Liver (tissue), 9 donors: ENCODE measurements around the gene SAMD4B. TPM values are rescaled to one million over a fixed set of nuclear protein-coding genes. Genes with fewer than 3 reads are reported as not detected.

Experiments used
- DNase-seq: peaks from one replicate; pipeline ENCODE4 v3.0.0-alpha.2; 2017; ENCODE audit warnings: low spot score
- H3K27ac ChIP-seq, 2 donors: one replicate each; pipeline ENCODE4 v1.7.0; 2013; ENCODE audit warnings: inconsistent platforms in 2 of 2, low read length in 2 of 2, control low read depth in 1 of 2, low read depth in 1 of 2, mild to moderate bottlenecking in 1 of 2
- H3K27me3 ChIP-seq, 4 donors: one replicate each; pipeline versions ENCODE4 v1.6.1 to v1.7.0; 2013; ENCODE audit warnings: low read length in 3 of 4, inconsistent platforms in 1 of 4, mild to moderate bottlenecking in 1 of 4, moderate library complexity in 1 of 4; ENCODE audit not compliant: control insufficient read depth in 4 of 4, insufficient read depth in 4 of 4
- H3K36me3 ChIP-seq, 4 donors: one replicate each; pipeline versions ENCODE4 v1.6.1 to v1.7.0; 2013; ENCODE audit warnings: low read length in 3 of 4, mild to moderate bottlenecking in 3 of 4, low read depth in 1 of 4, moderate library complexity in 1 of 4; ENCODE audit not compliant: control insufficient read depth in 4 of 4, insufficient read depth in 3 of 4
- H3K4me1 ChIP-seq, 4 donors: one replicate each; pipeline versions ENCODE4 v1.6.1 to v1.7.0; 2013; ENCODE audit warnings: low read length in 3 of 4, mild to moderate bottlenecking in 3 of 4, moderate library complexity in 1 of 4; ENCODE audit not compliant: control insufficient read depth in 4 of 4, insufficient read depth in 4 of 4
- H3K4me3 ChIP-seq, 3 donors: one replicate each; pipeline versions ENCODE4 v1.6.1 to v1.7.0; 2013; ENCODE audit warnings: low read length in 3 of 3, control low read depth in 1 of 3, low read depth in 1 of 3, mild to moderate bottlenecking in 1 of 3
- H3K9ac ChIP-seq, 2 donors: one replicate each; pipeline ENCODE4 v1.7.0; 2013; ENCODE audit warnings: low read length in 2 of 2, mild to moderate bottlenecking in 2 of 2, moderate library complexity in 2 of 2, control low read depth in 1 of 2, low read depth in 1 of 2
- H3K9me3 ChIP-seq, 4 donors: one replicate each; pipeline versions ENCODE4 v1.6.1 to v1.7.0; 2013; ENCODE audit warnings: low read length in 3 of 4; ENCODE audit not compliant: control insufficient read depth in 4 of 4
- ATF3 ChIP-seq: IDR thresholded peaks from 2 replicates; pipeline ENCODE4 v1.6.1; 2016; ENCODE audit warnings: antibody characterized with exemption
- CTCF ChIP-seq: fragments of 150-350 bp; IDR thresholded peaks from 2 replicates; pipeline ENCODE4 v1.5.1; 2017; ENCODE audit warnings: improper control_type of control experiment, low read depth, low read length; ENCODE audit not compliant: missing input control
- EGR1 ChIP-seq, 2 donors: IDR thresholded peaks; 2 replicates each; pipeline ENCODE4 v1.6.1; 2016 to 2018; ENCODE audit warnings: antibody characterized with exemption in 2 of 2, low read depth in 2 of 2
- FOXA1 ChIP-seq: IDR thresholded peaks from 2 replicates; pipeline ENCODE4 v1.6.1; 2016; ENCODE audit warnings: antibody characterized with exemption
- FOXA2 ChIP-seq: IDR thresholded peaks from 2 replicates; pipeline ENCODE4 v1.6.1; 2016; ENCODE audit warnings: antibody characterized with exemption
- GABPA ChIP-seq, 2 donors: IDR thresholded peaks in 1 of 2; conservative IDR thresholded peaks in 1 of 2; 2 replicates each; pipeline ENCODE4 v1.6.1; 2016; ENCODE audit warnings: antibody characterized with exemption in 2 of 2, mild to moderate bottlenecking in 1 of 2, moderate library complexity in 1 of 2
- HNF4A ChIP-seq, 2 donors: conservative IDR thresholded peaks; 2 replicates each; pipeline ENCODE4 v1.6.1; 2016; ENCODE audit warnings: antibody characterized with exemption in 2 of 2, mild to moderate bottlenecking in 2 of 2
- HNF4G ChIP-seq: IDR thresholded peaks from 2 replicates; pipeline ENCODE4 v1.6.1; 2016; ENCODE audit warnings: antibody characterized with exemption
- JUND ChIP-seq, 2 donors: IDR thresholded peaks; 2 replicates each; pipeline ENCODE4 v1.6.1; 2016; ENCODE audit warnings: antibody characterized with exemption in 2 of 2
- MAX ChIP-seq: IDR thresholded peaks from 2 replicates; pipeline ENCODE4 v1.6.1; 2016; ENCODE audit warnings: antibody characterized with exemption
- NR2F2 ChIP-seq: IDR thresholded peaks from 2 replicates; pipeline ENCODE4 v1.6.1; 2016; ENCODE audit warnings: antibody characterized with exemption
- RAD21 ChIP-seq, 2 donors: IDR thresholded peaks; 2 replicates each; pipeline ENCODE4 v1.6.1; 2016; ENCODE audit warnings: antibody characterized with exemption in 2 of 2, mild to moderate bottlenecking in 2 of 2
- REST ChIP-seq: IDR thresholded peaks from 2 replicates; pipeline ENCODE4 v1.6.1; 2016; ENCODE audit warnings: antibody characterized with exemption, mild to moderate bottlenecking
- RXRA ChIP-seq, 2 donors: IDR thresholded peaks; 2 replicates each; pipeline ENCODE4 v1.6.1; 2017 to 2018; ENCODE audit warnings: antibody characterized with exemption in 2 of 2, mild to moderate bottlenecking in 1 of 2
- SP1 ChIP-seq: IDR thresholded peaks from 2 replicates; pipeline ENCODE4 v1.6.1; 2018; ENCODE audit warnings: antibody characterized with exemption, mild to moderate bottlenecking
- TAF1 ChIP-seq: conservative IDR thresholded peaks from 2 replicates; pipeline ENCODE4 v1.6.1; 2016; ENCODE audit warnings: antibody characterized with exemption, mild to moderate bottlenecking
- YY1 ChIP-seq: IDR thresholded peaks from 2 replicates; pipeline ENCODE4 v1.6.1; 2016; ENCODE audit warnings: antibody characterized with exemption, mild to moderate bottlenecking
- ZBTB33 ChIP-seq: IDR thresholded peaks from 2 replicates; pipeline ENCODE4 v1.6.1; 2016; ENCODE audit warnings: antibody characterized with exemption
- WGBS: extraction: QIAGEN DNeasy Blood & Tissue Kit; methylation state at CpG from one replicate; pipeline ENCODE4 v1.1.7; 2013; 5-methylcytosine and 5-hydroxymethylcytosine counted together
- polyA plus RNA-seq, 2 donors: library from polyadenylated mRNA; stranded (reverse) in 1 of 2; unstranded in 1 of 2; fragments of 200-250 nt in 1 of 2; fragments of >200 nt in 1 of 2; fragmentation: Nextera tagmentation in 1 of 2; extraction: Ambion mirVana in 1 of 2; gene quantifications; one replicate each; pipeline versions ENCODE4 v1.2.1 to v1.2.3, GENCODE V29; 2013 to 2015
- total RNA-seq, 2 donors: library from RNA; depleted of rRNA; stranded (reverse); fragments of >200 nt; gene quantifications; one replicate each; pipeline ENCODE4 v1.2.3, GENCODE V29; 2014
- donor health status: healthy.
- donor health status: healthy.
- donor health status: healthy.
- donor health status: healthy.
- donor health status: healthy.

SAMD4B gene
- total and polyA plus RNA-seq, 4 donors = 17.3 to 39.4 (median 30.5) TPM

GRCh38 chr19:39372941-39373340, 30.7 kb downstream of the SAMD4B start:
- 67% methylated on average over 2 of the region's 2 CpGs for WGBS
- Histone ChIP-seq H3K9me3 (no peaks in the 10 kb centered on the region), H3K4me3 (no peak overlapping the region), H3K36me3 (peaks cover 7 to 38% (median 24%) of the 10 kb centered on the region in 4 donors), H3K27ac (peak overlapping the region; percentile 71 to 86), H3K27me3 (no peaks in the 10 kb centered on the region), H3K9ac (no peak overlapping the region), H3K4me1 (peaks cover 13 to 51% (median 49%) of the 10 kb centered on the region in 4 donors)
- TF ChIP-seq FOXA1 (no peak), HNF4G (no peak), SP1 (no peak), YY1 (no peak), TAF1 (no peak), JUND (IDR thresholded peaks at IDR 0.05) (no peak), GABPA (IDR thresholded peaks at IDR 0.05 in 1 of 2, conservative IDR thresholded peaks at IDR 0.05 in 1 of 2) (no peak), FOXA2 (no peak), HNF4A (conservative IDR thresholded peaks at IDR 0.05) (no peak), ATF3 (no peak)
- no peak for DNase-seq

- H3K27ac ChIP-seq = peak overlapping the region in 1 of 2 donors; percentile 38
- no peak for DNase-seq
These were observed 33.7 kb downstream of the SAMD4B start for GRCh38 chr19:39375929-39376328.

More at GRCh38 chr19:39375929-39376328, 33.7 kb downstream of the SAMD4B start:
- Histone ChIP-seq H3K36me3 (peaks cover 13 to 28% (median 23%) of the 10 kb centered on the region in 4 donors), H3K27me3 (no peaks in the 10 kb centered on the region), H3K9ac (no peak overlapping the region), H3K4me1 (peaks cover 17 to 60% (median 56%) of the 10 kb centered on the region in 4 donors), H3K9me3 (no peaks in the 10 kb centered on the region), H3K4me3 (no peak overlapping the region)
- no peak for TF ChIP-seq JUND (IDR thresholded peaks at IDR 0.05)
- no peak for TF ChIP-seq NR2F2
- no peak for TF ChIP-seq YY1
- no peak for TF ChIP-seq RXRA (IDR thresholded peaks at IDR 0.05)
- TF ChIP-seq ATF3 = no peak
- no peak for TF ChIP-seq ZBTB33
- no peak for TF ChIP-seq CTCF
- no peak for TF ChIP-seq RAD21 (IDR thresholded peaks at IDR 0.05)
- no peak for TF ChIP-seq SP1
- TF ChIP-seq FOXA2 = no peak
- TF ChIP-seq GABPA (IDR thresholded peaks at IDR 0.05 in 1 of 2, conservative IDR thresholded peaks at IDR 0.05 in 1 of 2) = no peak
- TF ChIP-seq HNF4G = no peak
- TF ChIP-seq MAX = no peak
- no peak for TF ChIP-seq EGR1 (IDR thresholded peaks at IDR 0.05; ENCODE audit: low read depth in 2 of 2)
- TF ChIP-seq HNF4A (conservative IDR thresholded peaks at IDR 0.05) = no peak
- TF ChIP-seq REST = no peak
